SK-N-SH treated with all-trans-retinoic acid at 6 μM for 48 hours (cell line): ENCODE measurements around the gene OPRM1.

ENCODE experiments used
- ATAC-seq: fragments of 200-7000 bp; cut with Tn5 transposase; 3 replicates; pipeline ENCODE4 v1.9.1; 2020; ENCODE audit warnings: mild to moderate bottlenecking, moderate library complexity
- BACH2 ChIP-seq: fragments of 250-450 bp; sonication (Bioruptor Pico); IDR thresholded peaks from 2 replicates; pipeline ENCODE4 v1.9.0; 2021; ENCODE audit warnings: mild to moderate bottlenecking, borderline replicate concordance
- GLIS3 ChIP-seq: fragments of 250-450 bp; sonication (Bioruptor Pico); IDR thresholded peaks from 2 replicates; pipeline ENCODE4 v1.5.0; 2020; ENCODE audit warnings: mild to moderate bottlenecking, moderate library complexity
- ISL1 ChIP-seq: fragments of 250-450 bp; sonication (Bioruptor Pico); IDR thresholded peaks from 2 replicates; pipeline ENCODE4 v2.1.2; 2022; ENCODE audit warnings: mild to moderate bottlenecking, moderate library complexity
- PPARA ChIP-seq: fragments of 250-450 bp; sonication (Bioruptor Pico); IDR thresholded peaks from 2 replicates; pipeline ENCODE4 v1.5.0; 2020; ENCODE audit warnings: mild to moderate bottlenecking, borderline replicate concordance
- RARB ChIP-seq: fragments of 250-450 bp; sonication (Bioruptor Pico); IDR thresholded peaks from 2 replicates; pipeline ENCODE4 v1.8.0; 2021; ENCODE audit warnings: mild to moderate bottlenecking, moderate library complexity
- SNAI2 ChIP-seq: fragments of 250-450 bp; sonication (Bioruptor Pico); IDR thresholded peaks from 2 replicates; pipeline ENCODE4 v1.5.0; 2020; ENCODE audit warnings: mild to moderate bottlenecking, moderate library complexity
- TCF4 ChIP-seq: fragments of 250-450 bp; sonication (Bioruptor Pico); IDR thresholded peaks from 2 replicates; pipeline ENCODE4 v1.8.0; 2021; ENCODE audit warnings: mild to moderate bottlenecking, moderate library complexity, borderline replicate concordance
- ZC3H10 ChIP-seq: fragments of 250-450 bp; sonication (Bioruptor Pico); IDR thresholded peaks from 2 replicates; pipeline ENCODE4 v1.5.1; 2021; ENCODE audit warnings: mild to moderate bottlenecking, moderate library complexity
- ZFP3 ChIP-seq: fragments of 250-450 bp; sonication (Bioruptor Pico); IDR thresholded peaks from 2 replicates; pipeline ENCODE4 v1.5.0; 2020; ENCODE audit warnings: mild to moderate bottlenecking, moderate library complexity
- ZNF565 ChIP-seq: fragments of 450-650 bp; formaldehyde crosslinking; conservative IDR thresholded peaks from 2 replicates; pipeline ENCODE4 v1.5.0; 2020; ENCODE audit warnings: low read depth, mild to moderate bottlenecking, moderate library complexity
- ZNF70 ChIP-seq: fragments of 450-650 bp; formaldehyde crosslinking; IDR thresholded peaks from 2 replicates; pipeline ENCODE4 v1.5.0; 2020; ENCODE audit warnings: mild to moderate bottlenecking, moderate library complexity
- TF ChIP-seq, protein P1 (sequence below): fragments of 250-450 bp; sonication (Bioruptor Pico); IDR thresholded peaks from 2 replicates; pipeline ENCODE4 v1.8.0; 2020; ENCODE audit warnings: mild to moderate bottlenecking, moderate library complexity, borderline replicate concordance
- TF ChIP-seq, protein P2 (sequence below): fragments of 250-450 bp; sonication (Bioruptor Pico); IDR thresholded peaks from 2 replicates; pipeline ENCODE4 v1.5.1; 2020; ENCODE audit warnings: low read depth, mild to moderate bottlenecking, moderate library complexity
- TF ChIP-seq, protein P3 (sequence below): fragments of 250-450 bp; sonication (Bioruptor Pico); IDR thresholded peaks from 2 replicates; pipeline ENCODE4 v1.5.1; 2021; ENCODE audit warnings: mild to moderate bottlenecking, moderate library complexity
- TF ChIP-seq, protein P4 (sequence below): fragments of 250-450 bp; sonication (Bioruptor Pico); IDR thresholded peaks from 2 replicates; pipeline ENCODE4 v1.5.0; 2020; ENCODE audit warnings: mild to moderate bottlenecking, moderate library complexity
- TF ChIP-seq, protein P5 (sequence below): fragments of 250-450 bp; sonication (Bioruptor Pico); IDR thresholded peaks from 2 replicates; pipeline ENCODE4 v1.8.0; 2021; ENCODE audit warnings: low read depth, mild to moderate bottlenecking, moderate library complexity, borderline replicate concordance

Gene OPRM1

DNA sequence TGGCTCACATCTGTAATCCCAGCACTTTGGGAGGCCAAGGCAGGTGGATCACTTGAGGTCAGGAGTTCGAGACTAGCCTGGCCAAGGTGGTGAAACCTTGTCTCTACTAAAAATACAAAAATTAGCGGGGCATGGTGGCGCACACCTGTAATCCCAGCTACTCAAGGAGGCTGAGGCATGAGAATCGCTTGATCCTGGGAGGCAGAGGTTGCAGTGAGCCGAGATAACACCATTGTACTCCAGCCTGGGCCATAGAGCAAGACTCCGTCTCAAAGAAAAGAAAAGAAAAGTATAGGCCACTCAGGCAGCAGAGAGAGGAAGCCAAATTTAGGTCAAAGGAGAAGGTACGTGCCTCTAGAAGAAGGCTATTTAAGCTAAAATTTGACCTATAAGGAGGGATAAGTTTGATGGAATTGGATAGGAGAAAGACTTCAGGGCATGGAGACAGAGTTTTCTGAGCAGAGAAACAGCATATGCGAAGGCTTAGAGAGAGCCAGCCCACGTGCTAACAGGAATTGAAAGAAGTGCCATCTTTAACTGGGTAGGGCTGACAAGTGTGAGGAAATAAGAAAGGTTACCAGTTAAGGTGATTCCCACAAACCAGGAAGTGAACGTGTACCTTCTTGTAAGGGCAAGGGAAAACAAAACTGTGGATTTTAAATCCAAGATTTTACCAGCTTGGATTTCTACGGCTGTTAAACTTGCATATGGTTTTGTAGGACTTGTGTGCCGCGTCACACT lies 203.7 kb downstream of the OPRM1 start (continued):
- TF ChIP-seq ZNF565 (CRISPR knock-in tag): no peak
- no peak for TF ChIP-seq RARB (CRISPR knock-in tag)
- TF ChIP-seq GLIS3 (CRISPR knock-in tag): no peak
- TF ChIP-seq, protein P1, sequence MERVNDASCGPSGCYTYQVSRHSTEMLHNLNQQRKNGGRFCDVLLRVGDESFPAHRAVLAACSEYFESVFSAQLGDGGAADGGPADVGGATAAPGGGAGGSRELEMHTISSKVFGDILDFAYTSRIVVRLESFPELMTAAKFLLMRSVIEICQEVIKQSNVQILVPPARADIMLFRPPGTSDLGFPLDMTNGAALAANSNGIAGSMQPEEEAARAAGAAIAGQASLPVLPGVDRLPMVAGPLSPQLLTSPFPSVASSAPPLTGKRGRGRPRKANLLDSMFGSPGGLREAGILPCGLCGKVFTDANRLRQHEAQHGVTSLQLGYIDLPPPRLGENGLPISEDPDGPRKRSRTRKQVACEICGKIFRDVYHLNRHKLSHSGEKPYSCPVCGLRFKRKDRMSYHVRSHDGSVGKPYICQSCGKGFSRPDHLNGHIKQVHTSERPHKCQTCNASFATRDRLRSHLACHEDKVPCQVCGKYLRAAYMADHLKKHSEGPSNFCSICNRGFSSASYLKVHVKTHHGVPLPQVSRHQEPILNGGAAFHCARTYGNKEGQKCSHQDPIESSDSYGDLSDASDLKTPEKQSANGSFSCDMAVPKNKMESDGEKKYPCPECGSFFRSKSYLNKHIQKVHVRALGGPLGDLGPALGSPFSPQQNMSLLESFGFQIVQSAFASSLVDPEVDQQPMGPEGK (CRISPR knock-in tag): no peak
- no peak for TF ChIP-seq PPARA (CRISPR knock-in tag)
- TF ChIP-seq, all 23 proteins: peak for 0

DNA sequence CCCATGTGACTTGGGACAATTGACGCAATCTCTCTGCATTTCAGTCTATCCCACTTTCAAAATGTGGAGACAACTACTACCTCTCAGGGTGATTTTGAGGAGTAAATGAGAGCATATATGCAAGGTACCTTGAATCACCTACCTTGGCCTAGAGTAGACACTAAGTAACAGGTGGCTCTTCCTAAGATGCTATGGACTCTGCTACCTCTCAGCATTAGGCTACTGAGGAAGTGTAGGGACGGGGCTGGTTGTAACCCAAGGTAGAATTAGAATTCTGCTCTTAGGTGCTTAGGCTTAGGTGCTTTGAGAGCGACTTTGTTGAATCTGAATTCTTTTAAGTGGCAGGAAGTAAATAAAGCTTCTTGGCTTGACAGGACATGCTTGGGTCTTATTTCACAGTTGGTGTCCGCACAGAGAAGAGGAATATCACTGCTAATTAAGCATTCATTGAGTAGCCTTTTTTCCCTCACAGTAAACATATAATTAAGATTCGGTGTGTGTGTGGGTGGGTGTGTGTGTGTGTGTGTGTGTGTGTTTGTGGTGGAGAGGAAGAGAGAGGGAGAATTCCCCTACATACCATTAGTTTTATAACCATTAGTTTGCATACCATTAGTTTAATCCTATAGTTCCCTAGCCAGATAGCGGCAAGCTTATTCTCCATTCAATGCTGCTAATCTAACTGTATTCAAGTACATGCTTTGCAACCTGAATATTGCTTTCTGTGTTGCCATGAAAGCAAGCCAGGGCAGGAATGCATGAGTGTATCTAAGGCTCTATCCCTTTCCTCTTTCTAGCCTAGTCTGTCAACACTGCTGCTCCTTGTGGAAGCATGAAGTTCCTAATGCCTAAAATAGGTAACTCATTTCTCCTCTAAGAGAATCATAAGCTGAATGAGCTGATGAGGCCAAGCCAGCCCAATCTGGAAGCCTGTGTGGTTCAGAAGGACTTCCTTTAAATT lies 205.0 kb downstream of the OPRM1 start:
- TF ChIP-seq, protein P2, sequence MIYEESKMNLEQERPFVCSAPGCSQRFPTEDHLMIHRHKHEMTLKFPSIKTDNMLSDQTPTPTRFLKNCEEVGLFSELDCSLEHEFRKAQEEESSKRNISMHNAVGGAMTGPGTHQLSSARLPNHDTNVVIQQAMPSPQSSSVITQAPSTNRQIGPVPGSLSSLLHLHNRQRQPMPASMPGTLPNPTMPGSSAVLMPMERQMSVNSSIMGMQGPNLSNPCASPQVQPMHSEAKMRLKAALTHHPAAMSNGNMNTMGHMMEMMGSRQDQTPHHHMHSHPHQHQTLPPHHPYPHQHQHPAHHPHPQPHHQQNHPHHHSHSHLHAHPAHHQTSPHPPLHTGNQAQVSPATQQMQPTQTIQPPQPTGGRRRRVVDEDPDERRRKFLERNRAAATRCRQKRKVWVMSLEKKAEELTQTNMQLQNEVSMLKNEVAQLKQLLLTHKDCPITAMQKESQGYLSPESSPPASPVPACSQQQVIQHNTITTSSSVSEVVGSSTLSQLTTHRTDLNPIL (CRISPR knock-in tag): no peak
- TF ChIP-seq, protein P1 (CRISPR knock-in tag): no peak
- no peak for TF ChIP-seq ZNF565 (CRISPR knock-in tag)
- TF ChIP-seq SNAI2 (CRISPR knock-in tag): no peak
- TF ChIP-seq GLIS3 (CRISPR knock-in tag): no peak
- TF ChIP-seq ISL1: no peak

DNA sequence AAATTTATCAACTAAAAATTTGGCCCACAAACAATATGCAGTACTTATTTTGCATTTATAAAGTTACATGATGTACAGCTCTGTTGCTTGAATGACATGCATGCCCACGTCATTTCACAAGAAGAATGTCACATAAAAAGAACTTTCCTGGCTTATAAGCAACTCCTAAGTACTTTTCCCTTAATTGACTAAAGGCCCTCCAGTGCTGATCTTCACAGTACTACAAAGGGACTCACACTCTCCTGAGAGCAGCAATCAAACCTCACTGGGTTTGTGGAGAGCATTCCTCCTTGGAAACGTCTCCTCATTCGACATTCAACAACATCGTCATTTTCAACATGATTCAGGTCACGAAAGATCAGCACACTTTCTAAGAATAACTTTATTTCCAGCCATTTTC lies 206.5 kb downstream of the OPRM1 start:
- TF ChIP-seq, protein P3, sequence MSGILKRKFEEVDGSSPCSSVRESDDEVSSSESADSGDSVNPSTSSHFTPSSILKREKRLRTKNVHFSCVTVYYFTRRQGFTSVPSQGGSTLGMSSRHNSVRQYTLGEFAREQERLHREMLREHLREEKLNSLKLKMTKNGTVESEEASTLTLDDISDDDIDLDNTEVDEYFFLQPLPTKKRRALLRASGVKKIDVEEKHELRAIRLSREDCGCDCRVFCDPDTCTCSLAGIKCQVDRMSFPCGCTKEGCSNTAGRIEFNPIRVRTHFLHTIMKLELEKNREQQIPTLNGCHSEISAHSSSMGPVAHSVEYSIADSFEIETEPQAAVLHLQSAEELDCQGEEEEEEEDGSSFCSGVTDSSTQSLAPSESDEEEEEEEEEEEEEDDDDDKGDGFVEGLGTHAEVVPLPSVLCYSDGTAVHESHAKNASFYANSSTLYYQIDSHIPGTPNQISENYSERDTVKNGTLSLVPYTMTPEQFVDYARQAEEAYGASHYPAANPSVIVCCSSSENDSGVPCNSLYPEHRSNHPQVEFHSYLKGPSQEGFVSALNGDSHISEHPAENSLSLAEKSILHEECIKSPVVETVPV: no peak
- TF ChIP-seq ZNF70 (CRISPR knock-in tag) (no peak), SNAI2 (CRISPR knock-in tag) (no peak)
- ATAC-seq: no peak

More for the DNA sequence above, 205.0 kb downstream of the OPRM1 start:
- ATAC-seq: no peak

DNA sequence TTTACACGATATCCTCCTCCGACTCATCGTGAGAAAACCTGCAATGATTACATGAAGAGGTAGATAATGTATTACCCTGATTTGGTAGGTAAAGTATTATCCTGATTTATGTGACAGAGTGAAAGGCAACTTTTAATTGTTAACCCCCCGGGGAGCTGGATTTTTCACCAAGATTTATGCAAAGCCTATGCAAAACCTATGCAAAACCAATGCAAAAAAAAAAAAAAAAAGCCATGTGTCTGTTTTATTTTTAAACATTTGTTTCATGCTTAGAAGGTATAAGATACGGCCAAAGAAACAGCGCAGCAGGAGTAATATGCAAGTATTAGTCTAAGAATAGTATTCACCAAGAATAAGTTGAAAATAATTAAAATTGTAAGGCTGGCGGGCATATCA lies 207.7 kb downstream of the OPRM1 start:
- ATAC-seq: no peak
- no peak for TF ChIP-seq TCF4 (CRISPR knock-in tag)
- TF ChIP-seq RARB (CRISPR knock-in tag): no peak
- TF ChIP-seq, protein P4, sequence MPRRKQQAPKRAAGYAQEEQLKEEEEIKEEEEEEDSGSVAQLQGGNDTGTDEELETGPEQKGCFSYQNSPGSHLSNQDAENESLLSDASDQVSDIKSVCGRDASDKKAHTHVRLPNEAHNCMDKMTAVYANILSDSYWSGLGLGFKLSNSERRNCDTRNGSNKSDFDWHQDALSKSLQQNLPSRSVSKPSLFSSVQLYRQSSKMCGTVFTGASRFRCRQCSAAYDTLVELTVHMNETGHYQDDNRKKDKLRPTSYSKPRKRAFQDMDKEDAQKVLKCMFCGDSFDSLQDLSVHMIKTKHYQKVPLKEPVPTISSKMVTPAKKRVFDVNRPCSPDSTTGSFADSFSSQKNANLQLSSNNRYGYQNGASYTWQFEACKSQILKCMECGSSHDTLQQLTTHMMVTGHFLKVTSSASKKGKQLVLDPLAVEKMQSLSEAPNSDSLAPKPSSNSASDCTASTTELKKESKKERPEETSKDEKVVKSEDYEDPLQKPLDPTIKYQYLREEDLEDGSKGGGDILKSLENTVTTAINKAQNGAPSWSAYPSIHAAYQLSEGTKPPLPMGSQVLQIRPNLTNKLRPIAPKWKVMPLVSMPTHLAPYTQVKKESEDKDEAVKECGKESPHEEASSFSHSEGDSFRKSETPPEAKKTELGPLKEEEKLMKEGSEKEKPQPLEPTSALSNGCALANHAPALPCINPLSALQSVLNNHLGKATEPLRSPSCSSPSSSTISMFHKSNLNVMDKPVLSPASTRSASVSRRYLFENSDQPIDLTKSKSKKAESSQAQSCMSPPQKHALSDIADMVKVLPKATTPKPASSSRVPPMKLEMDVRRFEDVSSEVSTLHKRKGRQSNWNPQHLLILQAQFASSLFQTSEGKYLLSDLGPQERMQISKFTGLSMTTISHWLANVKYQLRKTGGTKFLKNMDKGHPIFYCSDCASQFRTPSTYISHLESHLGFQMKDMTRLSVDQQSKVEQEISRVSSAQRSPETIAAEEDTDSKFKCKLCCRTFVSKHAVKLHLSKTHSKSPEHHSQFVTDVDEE (CRISPR knock-in tag): no peak
- TF ChIP-seq BACH2: no peak
- TF ChIP-seq, protein P3: no peak
- TF ChIP-seq, protein P1 (CRISPR knock-in tag): no peak
- no peak for TF ChIP-seq ZC3H10 (CRISPR knock-in tag)
- TF ChIP-seq ZNF70 (CRISPR knock-in tag): no peak
- TF ChIP-seq ZFP3 (CRISPR knock-in tag): no peak
- TF ChIP-seq GLIS3 (CRISPR knock-in tag): no peak
- TF ChIP-seq, protein P5, sequence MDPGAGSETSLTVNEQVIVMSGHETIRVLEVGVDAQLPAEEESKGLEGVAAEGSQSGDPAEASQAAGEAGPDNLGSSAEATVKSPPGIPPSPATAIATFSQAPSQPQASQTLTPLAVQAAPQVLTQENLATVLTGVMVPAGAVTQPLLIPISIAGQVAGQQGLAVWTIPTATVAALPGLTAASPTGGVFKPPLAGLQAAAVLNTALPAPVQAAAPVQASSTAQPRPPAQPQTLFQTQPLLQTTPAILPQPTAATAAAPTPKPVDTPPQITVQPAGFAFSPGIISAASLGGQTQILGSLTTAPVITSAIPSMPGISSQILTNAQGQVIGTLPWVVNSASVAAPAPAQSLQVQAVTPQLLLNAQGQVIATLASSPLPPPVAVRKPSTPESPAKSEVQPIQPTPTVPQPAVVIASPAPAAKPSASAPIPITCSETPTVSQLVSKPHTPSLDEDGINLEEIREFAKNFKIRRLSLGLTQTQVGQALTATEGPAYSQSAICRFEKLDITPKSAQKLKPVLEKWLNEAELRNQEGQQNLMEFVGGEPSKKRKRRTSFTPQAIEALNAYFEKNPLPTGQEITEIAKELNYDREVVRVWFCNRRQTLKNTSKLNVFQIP (CRISPR knock-in tag): no peak
